Panc1 (cell line): ENCODE data around the gene CDH8. TPM values are rescaled to one million over a fixed set of nuclear protein-coding genes. Genes with fewer than 3 reads are reported as not detected.

Experiments used
- ATAC-seq: fragments of 200-7000 bp; cut with Tn5 transposase; 2 replicates; pipeline ENCODE4 v1.9.1; 2020; ENCODE audit warnings: mild to moderate bottlenecking, moderate library complexity
- BruUV-seq: library from RNA; stranded (reverse); fragments of 400-500 nt; replicated peaks from 2 replicates; lab custom pipeline; 2021; lab: Mats Ljungman, UMichigan
- CTCF ChIA-PET: fragments of 300-600 bp; sonication (Branson Sonifier 250); formaldehyde crosslinking; loops from one replicate; lab custom pipeline; 2022; ENCODE audit warnings: antibody characterized with exemption; lab: Charles Lee
- POLR2A ChIA-PET: fragments of 300-600 bp; sonication (Branson Sonifier 250); formaldehyde crosslinking; loops from one replicate; lab custom pipeline; 2022; ENCODE audit warnings: antibody characterized with exemption; lab: Charles Lee
- DNase-seq: peaks from one replicate; pipeline ENCODE4 v3.0.0-alpha.2; 2010; ENCODE audit warnings: low read depth, low spot score
- H3K27ac ChIP-seq: 2 replicates; pipeline ENCODE4 v1.5.1; 2011; ENCODE audit warnings: mild to moderate bottlenecking, low read length, inconsistent platforms
- H3K27me3 ChIP-seq: fragments of 200-500 bp; sonication (Bioruptor generic); 2 replicates; pipeline ENCODE4 v1.6.0; 2014; ENCODE audit warnings: low read length, inconsistent platforms; ENCODE audit not compliant: control insufficient read depth, insufficient read depth
- H3K36me3 ChIP-seq: fragments of 200-500 bp; sonication (Bioruptor generic); 2 replicates; pipeline ENCODE4 v1.5.1; 2014; ENCODE audit warnings: inconsistent platforms, mild to moderate bottlenecking, low read length, moderate library complexity; ENCODE audit not compliant: control insufficient read depth, insufficient read depth
- H3K4me1 ChIP-seq: 2 replicates; pipeline ENCODE4 v1.5.1; 2011; ENCODE audit warnings: inconsistent platforms, mild to moderate bottlenecking, low read length, moderate library complexity; ENCODE audit not compliant: control insufficient read depth, insufficient read depth
- H3K4me3 ChIP-seq, 2 experiments: 2 replicates each; pipeline ENCODE4 v1.5.1; 2011 to 2012; ENCODE audit warnings: low read depth in 2 of 2, low read length in 2 of 2, mild to moderate bottlenecking in 2 of 2, inconsistent platforms in 1 of 2, moderate library complexity in 1 of 2
- H3K9me3 ChIP-seq: fragments of 200-500 bp; sonication (Bioruptor generic); 2 replicates; pipeline ENCODE4 v1.5.1; 2014; ENCODE audit warnings: low read depth, mild to moderate bottlenecking, inconsistent platforms, low read length, moderate library complexity; ENCODE audit not compliant: control insufficient read depth, insufficient read depth
- CTCF ChIP-seq: fragments of 450-650 bp; IDR thresholded peaks from 2 replicates; pipeline ENCODE4 v1.5.1; 2017; ENCODE audit warnings: mild to moderate bottlenecking
- POLR2AphosphoS5 ChIP-seq: IDR thresholded peaks from 2 replicates; pipeline ENCODE4 v1.6.1; 2012; ENCODE audit warnings: mild to moderate bottlenecking, low read depth, low read length, moderate library complexity
- SIN3A ChIP-seq: IDR thresholded peaks from 2 replicates; pipeline ENCODE4 v1.6.1; 2012; ENCODE audit warnings: low read depth, mild to moderate bottlenecking, low read length, moderate library complexity, borderline replicate concordance; ENCODE audit not compliant: insufficient read depth
- TCF7L2 ChIP-seq: IDR thresholded peaks from 2 replicates; pipeline ENCODE4 v1.6.1; 2011; ENCODE audit warnings: mild to moderate bottlenecking, low read depth, low read length, inconsistent platforms
- in situ Hi-C: cut with HindIII; loops from 2 replicates; pipeline ENCODE4 v1.10.0; 2016; ENCODE audit warnings: low sequenced_read_pairs, low pct_unique_long_range_greater_than_20kb
- intact Hi-C: fragments of 100-400 bp; cut with micrococcal nuclease; formaldehyde crosslinking; loops from one replicate; pipeline ENCODE4 v1.10.0; 2022; ENCODE audit not compliant: unreplicated experiment
- total RNA-seq: library from RNA; stranded (reverse); gene quantifications from one replicate; pipeline ENCODE4 v1.2.1, GENCODE V29; 2021; ENCODE audit not compliant: unreplicated experiment
- TF ChIP-seq, protein P1 (sequence below), 2 experiments: IDR thresholded peaks; 2 replicates each; pipeline ENCODE4 v1.6.1; 2011 to 2012; ENCODE audit warnings: low read depth in 2 of 2, control low read depth in 1 of 2, low read length in 1 of 2, mild to moderate bottlenecking in 1 of 2, moderate library complexity in 1 of 2; ENCODE audit not compliant: insufficient read depth in 1 of 2

The CDH8 gene
- total RNA-seq, 1 experiment from 2014 or later = 0.21 TPM

- H3K27ac ChIP-seq = no peak overlapping the region
- H3K4me3 ChIP-seq = no peak overlapping the region
- intact Hi-C loops = no loop called here
- CTCF ChIA-PET = no interaction called here
- in situ Hi-C loops = no loop called here
- TF ChIP-seq POLR2AphosphoS5 (no peak), CTCF (no peak), TCF7L2 (no peak), SIN3A (no peak)
- TF ChIP-seq, protein P1, sequence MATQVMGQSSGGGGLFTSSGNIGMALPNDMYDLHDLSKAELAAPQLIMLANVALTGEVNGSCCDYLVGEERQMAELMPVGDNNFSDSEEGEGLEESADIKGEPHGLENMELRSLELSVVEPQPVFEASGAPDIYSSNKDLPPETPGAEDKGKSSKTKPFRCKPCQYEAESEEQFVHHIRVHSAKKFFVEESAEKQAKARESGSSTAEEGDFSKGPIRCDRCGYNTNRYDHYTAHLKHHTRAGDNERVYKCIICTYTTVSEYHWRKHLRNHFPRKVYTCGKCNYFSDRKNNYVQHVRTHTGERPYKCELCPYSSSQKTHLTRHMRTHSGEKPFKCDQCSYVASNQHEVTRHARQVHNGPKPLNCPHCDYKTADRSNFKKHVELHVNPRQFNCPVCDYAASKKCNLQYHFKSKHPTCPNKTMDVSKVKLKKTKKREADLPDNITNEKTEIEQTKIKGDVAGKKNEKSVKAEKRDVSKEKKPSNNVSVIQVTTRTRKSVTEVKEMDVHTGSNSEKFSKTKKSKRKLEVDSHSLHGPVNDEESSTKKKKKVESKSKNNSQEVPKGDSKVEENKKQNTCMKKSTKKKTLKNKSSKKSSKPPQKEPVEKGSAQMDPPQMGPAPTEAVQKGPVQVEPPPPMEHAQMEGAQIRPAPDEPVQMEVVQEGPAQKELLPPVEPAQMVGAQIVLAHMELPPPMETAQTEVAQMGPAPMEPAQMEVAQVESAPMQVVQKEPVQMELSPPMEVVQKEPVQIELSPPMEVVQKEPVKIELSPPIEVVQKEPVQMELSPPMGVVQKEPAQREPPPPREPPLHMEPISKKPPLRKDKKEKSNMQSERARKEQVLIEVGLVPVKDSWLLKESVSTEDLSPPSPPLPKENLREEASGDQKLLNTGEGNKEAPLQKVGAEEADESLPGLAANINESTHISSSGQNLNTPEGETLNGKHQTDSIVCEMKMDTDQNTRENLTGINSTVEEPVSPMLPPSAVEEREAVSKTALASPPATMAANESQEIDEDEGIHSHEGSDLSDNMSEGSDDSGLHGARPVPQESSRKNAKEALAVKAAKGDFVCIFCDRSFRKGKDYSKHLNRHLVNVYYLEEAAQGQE (IDR thresholded peaks at IDR 0.05; ENCODE audit: insufficient read depth in 1 of 2, low read depth in 2 of 2, low read length in 1 of 2) = no peak
- H3K27me3 ChIP-seq = no peaks in the 10 kb centered on the region
- ATAC-seq (no peak), DNase-seq (no peak)
- H3K9me3 ChIP-seq = no peaks in the 10 kb centered on the region
- no peaks in the 10 kb centered on the region for H3K36me3 ChIP-seq
- BruUV-seq = no TSS peak
- POLR2A ChIA-PET = no interaction called here
- H3K4me1 ChIP-seq = no peaks in the 10 kb centered on the region
Measured at GRCh38 chr16:62067981-62068380, 31.7 kb upstream of the CDH8 start.

GRCh38 chr16:62067182-62067581 is 30.9 kb upstream of the CDH8 start:
- Histone ChIP-seq H3K4me3 (no peak overlapping the region), H3K4me1 (no peaks in the 10 kb centered on the region), H3K36me3 (no peaks in the 10 kb centered on the region), H3K27me3 (no peaks in the 10 kb centered on the region), H3K27ac (no peak overlapping the region), H3K9me3 (no peaks in the 10 kb centered on the region)
- intact Hi-C loops (no loop called here), in situ Hi-C loops (no loop called here)
- no peak for ATAC-seq
- TF ChIP-seq TCF7L2 = no peak
- TF ChIP-seq, protein P1 (IDR thresholded peaks at IDR 0.05; ENCODE audit: insufficient read depth in 1 of 2, low read depth in 2 of 2, low read length in 1 of 2) = no peak
- TF ChIP-seq SIN3A = no peak
- no peak for TF ChIP-seq POLR2AphosphoS5
- TF ChIP-seq CTCF = no peak
- no TSS peak for BruUV-seq
- ChIA-PET CTCF (no interaction called here), POLR2A (no interaction called here)
- DNase-seq = no peak
